Mononuclear cell (primary cell): ENCODE results near the gene ERC2. TPM values are rescaled to one million over a fixed set of nuclear protein-coding genes. Genes with fewer than 3 reads are reported as not detected.

Experiments
- H3K27me3 ChIP-seq: 2 replicates; pipeline ENCODE4 v1.6.0; 2011; ENCODE audit warnings: low read length, control low read depth; ENCODE audit not compliant: insufficient read depth
- H3K4me1 ChIP-seq: 2 replicates; pipeline ENCODE4 v1.5.1; 2011; ENCODE audit warnings: mild to moderate bottlenecking, low read length, control low read depth; ENCODE audit not compliant: insufficient read depth
- H3K4me3 ChIP-seq: 2 replicates; pipeline ENCODE4 v1.5.1; 2011; ENCODE audit warnings: mild to moderate bottlenecking, low read length, moderate library complexity
- H3K9me3 ChIP-seq: 2 replicates; pipeline ENCODE4 v1.5.1; 2011; ENCODE audit warnings: low read depth, mild to moderate bottlenecking, control low read depth, low read length
- total RNA-seq: library from RNA; depleted of rRNA; stranded (reverse); fragments of >200 nt; gene quantifications from one replicate; pipeline ENCODE4 v1.2.3, GENCODE V29; 2012

ERC2 gene
- total RNA-seq, 1 donor: 0.10 TPM

DNA sequence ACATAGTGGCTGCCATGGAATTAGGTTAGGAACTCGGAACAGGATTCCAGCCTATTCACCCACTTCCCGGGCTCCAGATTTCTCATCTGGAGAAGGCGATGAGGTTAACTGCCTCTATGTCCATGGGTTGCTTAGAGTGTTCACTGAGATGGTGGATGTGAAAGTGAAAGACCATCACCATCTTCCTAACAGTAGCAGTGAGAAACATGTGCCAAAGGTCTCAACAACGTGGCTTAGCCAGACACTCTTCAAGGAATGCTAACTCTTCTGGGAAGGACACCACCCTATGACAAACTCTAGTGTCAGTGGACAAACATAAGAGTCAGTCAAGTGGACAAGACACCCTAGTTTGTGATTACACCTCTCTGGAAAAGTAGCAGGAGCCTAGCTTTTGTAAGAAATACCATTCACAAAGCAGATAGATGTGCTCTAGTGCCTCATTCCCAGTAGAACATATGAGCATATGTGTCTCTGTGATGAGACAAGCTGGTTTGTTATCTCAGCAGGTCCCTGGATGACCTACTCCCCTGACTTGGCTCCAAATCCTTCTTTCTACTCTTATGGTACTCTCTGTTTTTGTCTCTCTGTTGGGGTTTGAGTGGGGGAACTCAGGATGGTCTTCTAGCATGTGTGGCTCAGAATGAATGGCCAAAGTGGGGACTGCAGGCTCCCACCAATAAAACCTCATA lies 770.9 kb downstream of the ERC2 start:
- Histone ChIP-seq H3K4me1 (no peaks in the 10 kb centered on the region), H3K27me3 (no peaks in the 10 kb centered on the region), H3K4me3 (no peak overlapping the region), H3K9me3 (no peaks in the 10 kb centered on the region)

GRCh38 chr3:55692957-55693558 lies 775.2 kb downstream of the ERC2 start:
- Histone ChIP-seq H3K4me3 (no peak overlapping the region), H3K9me3 (no peaks in the 10 kb centered on the region), H3K27me3 (no peaks in the 10 kb centered on the region), H3K4me1 (no peaks in the 10 kb centered on the region)

DNA sequence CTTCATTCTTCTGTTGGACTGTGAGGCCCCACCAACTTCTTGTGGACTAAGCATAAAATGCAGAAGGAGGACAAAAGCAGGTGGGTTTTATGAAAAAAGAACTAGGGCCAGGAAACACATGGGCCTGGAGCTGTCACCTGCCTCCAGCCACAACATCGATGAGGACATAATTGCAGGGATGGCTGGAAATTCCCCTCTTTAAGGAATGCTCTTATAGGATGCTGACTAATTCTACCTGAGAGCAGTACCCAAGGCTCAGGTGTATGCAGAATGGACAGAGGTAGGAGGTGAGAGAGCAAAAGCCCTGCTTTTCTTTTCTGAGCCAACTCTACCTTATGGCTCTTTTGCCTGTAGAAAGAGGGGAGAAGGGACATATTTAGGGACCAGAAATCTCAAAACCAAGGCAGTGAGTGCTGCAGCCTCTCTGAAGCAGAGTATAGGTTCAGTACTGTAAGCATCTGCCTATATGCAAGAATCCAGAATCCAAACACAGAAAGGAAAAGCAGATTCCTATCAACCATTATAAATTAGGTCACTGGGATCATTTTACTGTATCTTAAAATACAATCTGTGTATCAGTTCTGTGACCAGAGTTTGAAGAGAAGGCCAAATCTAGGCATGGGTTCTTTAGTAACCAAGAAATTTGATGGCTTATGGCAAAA lies 775.8 kb downstream of the ERC2 start:
- Histone ChIP-seq H3K4me1 (no peaks in the 10 kb centered on the region), H3K9me3 (no peaks in the 10 kb centered on the region)

GRCh38 chr3:55691141-55691540 lies 777.1 kb downstream of the ERC2 start:
- Histone ChIP-seq H3K4me1 (no peaks in the 10 kb centered on the region), H3K27me3 (no peaks in the 10 kb centered on the region), H3K9me3 (no peaks in the 10 kb centered on the region), H3K4me3 (no peak overlapping the region)

More for the DNA sequence above, 775.8 kb downstream of the ERC2 start:
- Histone ChIP-seq H3K4me3 (no peak overlapping the region), H3K27me3 (no peaks in the 10 kb centered on the region)

DNA sequence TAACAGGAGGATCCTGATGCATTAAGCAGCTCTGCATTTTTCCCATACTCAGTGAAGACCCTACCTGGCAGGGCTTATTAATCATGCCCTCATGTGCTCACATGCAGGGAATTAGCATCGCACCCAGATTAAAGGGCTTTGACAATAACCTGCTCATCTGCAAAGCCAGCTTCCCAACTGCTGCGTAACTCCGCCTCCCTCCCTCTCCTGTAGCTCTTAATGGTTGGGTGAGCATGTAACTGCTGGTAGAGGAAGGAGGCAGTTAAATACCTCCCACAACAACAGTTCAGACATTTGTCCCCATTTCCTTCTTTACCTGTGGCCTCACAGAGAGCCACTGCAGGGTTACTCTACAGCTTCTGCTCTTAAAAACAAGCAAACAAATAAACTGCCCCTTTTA lies 777.5 kb downstream of the ERC2 start:
- Histone ChIP-seq H3K9me3 (no peaks in the 10 kb centered on the region), H3K4me1 (no peaks in the 10 kb centered on the region), H3K4me3 (no peak overlapping the region), H3K27me3 (no peaks in the 10 kb centered on the region)

DNA sequence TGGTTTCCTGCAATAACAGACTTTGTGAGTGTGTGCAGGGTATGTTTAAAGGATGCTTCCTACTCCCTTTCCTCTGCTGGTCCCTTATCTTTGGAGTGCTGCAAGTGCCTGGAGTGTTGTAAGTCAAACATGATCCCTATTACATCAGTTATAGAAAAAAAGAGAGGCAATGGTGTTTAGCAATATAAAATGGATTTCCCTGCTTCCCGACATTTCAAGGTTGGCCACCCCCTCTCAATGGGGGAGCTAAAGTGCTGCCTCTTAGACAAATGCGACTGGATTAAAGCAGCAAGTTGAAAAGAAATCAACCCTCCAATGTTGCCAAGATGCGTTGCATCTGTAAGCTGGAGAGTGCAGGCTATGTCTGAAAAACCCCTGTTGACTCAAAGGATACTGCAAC lies 778.1 kb downstream of the ERC2 start:
- H3K27me3 ChIP-seq: no peaks in the 10 kb centered on the region
- no peak overlapping the region for H3K4me3 ChIP-seq
- no peaks in the 10 kb centered on the region for H3K4me1 ChIP-seq
- no peaks in the 10 kb centered on the region for H3K9me3 ChIP-seq

DNA sequence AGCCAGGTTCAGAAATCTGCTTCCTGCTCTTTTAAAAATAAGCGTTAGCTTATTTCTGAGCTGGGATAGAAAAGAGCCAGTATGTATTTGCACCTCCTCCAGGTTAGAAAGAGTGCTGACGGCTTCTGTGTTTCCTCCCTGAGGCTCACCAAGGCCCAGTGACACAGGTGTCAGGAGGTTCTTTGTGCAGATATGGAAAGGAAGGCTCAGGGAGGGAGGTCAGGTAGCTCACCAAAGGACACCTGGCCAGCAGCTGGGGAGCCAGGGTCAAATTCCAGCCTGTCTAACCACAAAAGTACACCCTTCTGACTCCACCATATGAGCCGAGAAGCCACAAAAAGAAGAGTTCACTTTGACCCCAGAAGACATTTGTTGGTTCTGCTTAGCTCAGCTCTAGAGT lies 780.1 kb downstream of the ERC2 start:
- Histone ChIP-seq H3K27me3 (no peaks in the 10 kb centered on the region), H3K4me3 (no peak overlapping the region), H3K9me3 (no peaks in the 10 kb centered on the region), H3K4me1 (no peaks in the 10 kb centered on the region)

GRCh38 chr3:55687526-55687925 lies 780.7 kb downstream of the ERC2 start:
- no peaks in the 10 kb centered on the region for H3K4me1 ChIP-seq
- no peaks in the 10 kb centered on the region for H3K9me3 ChIP-seq
- no peaks in the 10 kb centered on the region for H3K27me3 ChIP-seq
- H3K4me3 ChIP-seq: no peak overlapping the region

DNA sequence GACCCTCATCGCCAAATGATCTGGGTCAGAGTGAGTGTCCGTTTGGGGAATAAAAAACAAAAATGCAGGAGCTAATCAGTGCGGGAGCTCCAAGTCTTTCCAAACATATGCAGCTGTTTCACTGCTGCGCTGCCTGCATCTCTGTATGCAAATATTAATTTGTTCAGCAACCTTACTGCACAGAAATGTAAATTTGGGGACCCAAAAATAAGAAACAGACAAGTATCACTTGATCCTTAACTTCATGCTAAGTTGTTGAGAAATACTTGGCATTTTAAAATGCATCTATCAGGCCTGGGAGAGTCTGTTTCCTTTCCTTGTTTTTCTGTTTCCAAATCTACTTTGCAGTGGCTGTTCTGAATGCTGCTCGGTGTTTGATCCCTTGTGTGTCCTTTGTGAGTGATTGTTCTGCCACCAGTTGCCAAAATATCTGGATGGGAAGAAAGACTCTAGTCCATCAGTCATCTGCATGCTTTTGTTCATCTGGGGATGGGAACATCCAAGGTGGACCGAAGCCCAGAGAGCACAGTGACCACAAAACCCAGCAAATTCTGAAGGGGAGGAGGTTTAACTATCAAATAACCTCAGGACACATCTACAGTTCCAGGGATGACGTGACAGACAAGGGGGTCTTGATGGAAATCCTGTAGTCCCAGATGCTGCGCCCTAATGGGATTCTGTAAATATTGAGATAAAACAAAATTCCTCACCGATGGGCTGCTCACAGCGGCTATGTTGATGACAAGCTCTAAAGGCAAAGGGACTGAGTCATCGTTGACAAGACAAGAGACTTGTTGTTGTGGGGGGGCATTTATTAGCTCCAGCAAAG lies 781.6 kb downstream of the ERC2 start:
- Histone ChIP-seq H3K27me3 (no peaks in the 10 kb centered on the region), H3K4me3 (no peak overlapping the region), H3K9me3 (no peaks in the 10 kb centered on the region), H3K4me1 (no peaks in the 10 kb centered on the region)

DNA sequence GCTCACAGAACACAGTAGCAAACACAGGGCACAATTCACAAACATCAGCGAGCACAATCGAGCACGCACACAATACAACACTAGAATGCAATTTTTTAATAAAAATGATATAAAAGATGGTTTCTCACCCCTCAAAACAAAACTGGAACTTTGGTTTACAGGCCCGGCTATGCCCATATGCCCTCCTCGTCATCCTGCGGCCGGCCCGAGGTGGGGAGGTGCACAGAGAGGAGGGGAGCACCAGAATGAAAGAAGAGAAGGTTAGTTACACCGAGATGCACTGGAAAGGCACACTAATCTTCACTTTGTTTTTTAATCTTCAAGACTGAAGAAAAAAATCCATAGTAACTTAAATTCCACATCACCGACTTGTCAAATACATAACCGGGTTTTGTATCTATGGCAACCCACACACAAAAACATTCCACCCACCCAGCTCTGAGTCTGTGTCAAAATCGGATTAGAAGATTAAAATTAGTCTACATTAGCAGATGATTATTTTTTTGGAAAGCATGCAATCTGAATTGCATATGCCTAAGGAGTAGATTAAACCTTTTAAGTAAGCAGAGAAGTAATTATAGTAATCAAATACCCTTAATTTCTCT lies 784.5 kb downstream of the ERC2 start:
- Histone ChIP-seq H3K27me3 (no peaks in the 10 kb centered on the region), H3K4me3 (no peak overlapping the region), H3K9me3 (no peaks in the 10 kb centered on the region)

GRCh38 chr3:55682461-55682860 lies 785.8 kb downstream of the ERC2 start:
- H3K9me3 ChIP-seq: no peaks in the 10 kb centered on the region
- H3K4me3 ChIP-seq: no peak overlapping the region
- no peaks in the 10 kb centered on the region for H3K27me3 ChIP-seq
- no peaks in the 10 kb centered on the region for H3K4me1 ChIP-seq

More for the DNA sequence above, 784.5 kb downstream of the ERC2 start:
- no peaks in the 10 kb centered on the region for H3K4me1 ChIP-seq

DNA sequence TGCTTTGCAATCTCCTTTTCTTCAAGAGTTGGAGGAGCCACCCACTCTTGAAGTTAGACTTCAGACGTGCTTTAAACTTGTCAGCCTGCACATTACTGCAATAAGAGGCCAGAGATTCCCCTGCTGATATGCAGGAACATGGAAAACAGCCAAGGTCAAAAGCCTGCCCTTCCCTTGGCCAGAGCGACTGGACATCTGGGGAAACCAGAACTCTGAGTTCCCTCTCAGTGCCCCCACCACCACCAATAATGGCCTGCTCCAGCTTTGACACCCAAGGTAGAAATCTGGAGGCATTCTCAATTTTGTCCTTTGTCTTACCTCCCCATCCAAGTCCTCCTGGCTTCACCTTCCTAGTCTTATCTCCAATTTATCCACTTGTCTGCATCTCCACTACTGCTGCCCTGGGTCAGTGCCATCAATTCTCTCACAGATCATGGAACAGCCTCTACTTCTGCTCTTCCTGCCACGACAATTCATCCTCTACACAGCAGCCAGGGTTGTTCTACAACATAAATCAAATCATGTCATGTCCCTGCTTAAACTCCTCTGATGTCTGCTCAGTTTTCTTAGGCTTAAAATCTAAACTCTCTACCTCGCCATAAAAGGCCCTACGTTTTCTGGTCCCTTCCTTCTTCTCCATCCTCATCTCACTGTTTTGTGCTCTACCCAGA lies 789.6 kb downstream of the ERC2 start:
- Histone ChIP-seq H3K9me3 (no peaks in the 10 kb centered on the region), H3K4me3 (no peak overlapping the region), H3K27me3 (no peaks in the 10 kb centered on the region), H3K4me1 (no peaks in the 10 kb centered on the region)

- no peaks in the 10 kb centered on the region for H3K27me3 ChIP-seq
- no peak overlapping the region for H3K4me3 ChIP-seq
- H3K9me3 ChIP-seq: no peaks in the 10 kb centered on the region
- no peaks in the 10 kb centered on the region for H3K4me1 ChIP-seq
Measured at GRCh38 chr3:55676643-55677042, 791.6 kb downstream of the ERC2 start.

DNA sequence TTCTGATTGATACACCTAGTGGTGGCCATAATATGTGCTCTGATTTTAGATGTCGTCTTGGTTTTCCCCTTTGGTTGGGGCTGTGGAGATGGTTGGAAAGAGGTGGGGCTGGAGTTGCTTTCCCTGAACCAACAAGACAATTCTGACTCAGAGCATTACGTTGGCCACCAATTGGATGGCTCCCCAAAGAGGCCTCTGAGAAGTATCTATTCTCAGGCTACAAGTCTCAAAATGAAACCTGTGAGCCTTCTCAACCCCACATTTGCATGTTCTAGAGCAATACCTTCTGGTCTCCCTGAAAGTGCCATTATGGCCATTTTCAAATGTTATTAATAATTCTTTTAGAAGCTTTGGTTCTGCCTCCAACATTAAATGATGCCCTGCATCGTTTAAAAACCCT lies 792.8 kb downstream of the ERC2 start:
- no peak overlapping the region for H3K4me3 ChIP-seq
- H3K27me3 ChIP-seq: no peaks in the 10 kb centered on the region
- H3K9me3 ChIP-seq: no peaks in the 10 kb centered on the region
- H3K4me1 ChIP-seq: no peaks in the 10 kb centered on the region
